GM10248 (cell line): ENCODE measurements around the gene AMHR2.
"Not testable (repeated sequence)": the region's sequence is repeated elsewhere in the genome, so short reads cannot be mapped to it uniquely, and the experiment has no call there.

Source experiments
- CTCF ChIA-PET: fragments of 300-600 bp; sonication (Branson Sonifier 250); formaldehyde crosslinking; extraction: SDS; loops from one replicate; lab custom pipeline; 2021; ENCODE audit warnings: antibody characterized with exemption; lab: Yijun Ruan, JAX
- POLR2A ChIA-PET: fragments of 350-650 bp; sonication (Branson Sonifier 250); formaldehyde crosslinking; extraction: SDS; loops from one replicate; lab custom pipeline; 2020; ENCODE audit warnings: antibody characterized with exemption; lab: Yijun Ruan, JAX
- DNase-seq: peaks from one replicate; pipeline ENCODE4 v3.0.0; 2012; ENCODE audit errors: extremely low spot score
- CTCF ChIP-seq: IDR thresholded peaks from 2 replicates; pipeline ENCODE4 v1.5.1; 2012; ENCODE audit warnings: mild to moderate bottlenecking, low read depth; ENCODE audit errors: extremely low read depth, missing control alignments, control extremely low read depth

The AMHR2 gene

GRCh38 chr12:53380104-53380793 lies 43.4 kb upstream of the AMHR2 start, which contains the start of gene SP1:
SP1 (plus strand) TSS chr12:53380176; CDS start chr12:53380292, 116 bp downstream.
- ChIA-PET CTCF (interaction anchor here (0.9 to 9.5 kb wide), 11 partner anchors 10 to 118 kb away, joined by 3 to 51 read pairs (median 6); partner anchors contain the start of gene AAAS), POLR2A (interaction anchor here (0.7 to 1.1 kb wide), 5 partner anchors 8 to 979 kb away, joined by 3 to 7 read pairs (median 3); partner anchors contain the start of genes AAAS, CISTR and TARBP2)
- peak; percentile 91 for DNase-seq
- TF ChIP-seq CTCF = no peak

- CTCF ChIA-PET = interaction anchor here (0.8 to 9.5 kb wide), 16 partner anchors 8 to 117 kb away, joined by 3 to 51 read pairs (median 5); partner anchors contain the start of gene AAAS
- no peak for TF ChIP-seq CTCF
- DNase-seq = no peak
- POLR2A ChIA-PET = no interaction called here
These were observed 42.6 kb upstream of the AMHR2 start for GRCh38 chr12:53380794-53381730.

GRCh38 chr12:53381731-53382630 lies 41.7 kb upstream of the AMHR2 start:
- ChIA-PET CTCF (interaction anchor here (0.8 to 9.5 kb wide), 17 partner anchors 8 to 127 kb away, joined by 3 to 51 read pairs (median 5); partner anchors contain the start of gene AAAS), POLR2A (no interaction called here)
- DNase-seq = peak; percentile 29
- TF ChIP-seq CTCF = peak; percentile 55

- TF ChIP-seq CTCF = no peak
- POLR2A ChIA-PET = no interaction called here
- DNase-seq = no peak
- CTCF ChIA-PET = interaction anchor here (1.1 to 9.5 kb wide), 10 partner anchors 8 to 126 kb away, joined by 3 to 51 read pairs (median 9); partner anchors contain the start of gene AAAS
These were observed 40.4 kb upstream of the AMHR2 start for GRCh38 chr12:53383258-53383657.

GRCh38 chr12:53386381-53386780 lies 37.3 kb upstream of the AMHR2 start:
- POLR2A ChIA-PET, DNase-seq: not testable (repeated sequence)

GRCh38 chr12:53388932-53389331 lies 34.7 kb upstream of the AMHR2 start:
- TF ChIP-seq CTCF = no peak
- no peak for DNase-seq
- ChIA-PET CTCF (interaction anchor here (1.0 to 9.5 kb wide), 3 partner anchors 15 to 36 kb away, joined by 3 to 51 read pairs (median 4); no protein-coding TSS in a partner anchor), POLR2A (interaction anchor here (1.2 kb wide), 1 partner anchor 9 kb away, joined by 3 read pairs; the partner anchor contains the start of gene SP1)

More at GRCh38 chr12:53386381-53386780, 37.3 kb upstream of the AMHR2 start:
- CTCF ChIA-PET = interaction anchor here (1.5 to 9.5 kb wide), 5 partner anchors 11 to 65 kb away, joined by 6 to 51 read pairs (median 8); partner anchors contain the start of gene AAAS
